Breast epithelium (tissue), 3 donors: Measurements from ENCODE around the gene CTNND2.

ENCODE experiments used
- CTCF ChIP-seq, 3 donors: fragments of 450-650 bp; IDR thresholded peaks; one replicate each; pipeline ENCODE4 v1.5.1; 2016 to 2017; ENCODE audit warnings: antibody characterized with exemption in 3 of 3, mild to moderate bottlenecking in 3 of 3, moderate library complexity in 3 of 3
- POLR2A ChIP-seq: fragments of 450-650 bp; IDR thresholded peaks from one replicate; pipeline ENCODE4 v1.6.1; 2016; ENCODE audit warnings: antibody characterized with exemption, mild to moderate bottlenecking, moderate library complexity
- POLR2AphosphoS5 ChIP-seq, 3 donors: sonication (generic); formaldehyde crosslinking; IDR thresholded peaks; one replicate each; pipeline ENCODE4 v1.6.1; 2017; ENCODE audit warnings: antibody characterized with exemption in 3 of 3

GRCh38 chr5:11449966-11450365 lies 454.3 kb downstream of the CTNND2 start:
- TF ChIP-seq CTCF (IDR thresholded peaks at IDR 0.05) (no peak), POLR2A (no peak), POLR2AphosphoS5 (IDR thresholded peaks at IDR 0.05) (no peak)
